Measurements from ENCODE around the gene XYLT1.

XYLT1 gene

DNA sequence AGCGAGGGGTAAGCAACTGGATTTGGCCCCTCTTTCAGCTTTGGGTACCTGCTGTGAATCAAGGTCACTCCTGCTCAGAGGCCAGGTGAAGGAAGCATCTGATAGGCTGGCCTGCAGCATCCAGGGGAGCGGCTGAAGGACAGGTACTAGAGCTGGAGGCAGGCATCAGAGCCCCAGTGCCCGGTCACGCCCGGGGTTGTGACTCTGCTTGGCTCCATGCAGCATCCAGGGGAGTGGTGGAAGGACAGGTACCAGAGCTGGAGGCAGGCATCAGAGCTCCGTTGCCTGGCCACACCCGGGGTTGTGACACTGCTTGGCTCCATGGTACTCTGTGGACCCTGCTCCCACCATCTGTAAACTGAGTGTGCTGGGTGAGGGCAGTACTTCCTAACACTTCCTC, 189.7 kb downstream of the XYLT1 start:
- no peak for DNase-seq (ENCODE audit: low spot score)

- no peak for DNase-seq (ENCODE audit: low spot score)
Observed at GRCh38 chr16:17278988-17279387, 191.8 kb downstream of the XYLT1 start.

- peak; percentile 13 for DNase-seq (ENCODE audit: low spot score)
Observed at GRCh38 chr16:17277981-17278381, 192.8 kb downstream of the XYLT1 start.

- no peak for DNase-seq (ENCODE audit: low spot score)
Observed at GRCh38 chr16:17276610-17277009, 194.2 kb downstream of the XYLT1 start.

- DNase-seq (ENCODE audit: low spot score) = no peak
Observed at GRCh38 chr16:17276010-17276530, 194.7 kb downstream of the XYLT1 start.

GRCh38 chr16:17275076-17276009, 195.4 kb downstream of the XYLT1 start:
- DNase-seq (ENCODE audit: low spot score) = peak; percentile 74

DNA sequence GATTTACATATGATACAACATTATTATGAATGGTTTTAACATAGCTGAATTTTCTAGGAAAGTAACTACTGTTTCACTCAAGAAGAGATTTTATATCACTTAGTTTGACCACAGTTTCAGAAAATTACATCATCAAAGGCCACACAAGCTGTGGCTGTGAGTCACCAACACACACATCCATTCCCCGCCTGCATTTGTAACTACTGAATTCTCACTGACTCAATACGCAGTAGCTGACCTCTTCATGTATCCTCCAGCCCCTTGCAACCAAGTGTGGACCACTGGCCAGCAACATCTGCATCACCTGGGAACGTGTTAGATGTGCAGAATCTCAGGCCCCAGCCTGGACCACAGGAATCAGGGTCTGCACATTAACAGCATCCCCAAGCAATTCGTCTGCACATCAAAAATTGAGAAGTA, 197.6 kb downstream of the XYLT1 start:
- DNase-seq (ENCODE audit: low spot score) = peak; percentile 80

DNA sequence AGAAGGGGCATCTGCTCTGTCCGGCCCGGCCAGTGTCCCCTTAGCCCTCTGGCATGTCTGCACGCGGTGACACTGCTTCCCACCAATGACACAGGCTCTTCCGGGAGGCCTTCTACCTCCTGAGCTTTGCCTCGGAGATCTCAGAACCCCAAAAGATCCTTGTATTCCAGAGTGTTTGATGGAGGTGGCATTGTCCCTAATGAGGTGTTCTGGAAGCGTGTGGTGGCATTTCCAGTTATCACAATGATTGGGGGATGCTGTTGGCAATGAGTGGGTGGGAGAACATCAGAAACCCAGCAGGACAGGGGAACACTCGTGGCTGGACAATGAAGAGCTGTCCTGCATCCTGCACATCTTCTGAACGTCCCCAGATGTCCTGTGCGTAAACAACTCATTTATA, 198.0 kb downstream of the XYLT1 start:
- no peak for DNase-seq (ENCODE audit: low spot score)

DNA sequence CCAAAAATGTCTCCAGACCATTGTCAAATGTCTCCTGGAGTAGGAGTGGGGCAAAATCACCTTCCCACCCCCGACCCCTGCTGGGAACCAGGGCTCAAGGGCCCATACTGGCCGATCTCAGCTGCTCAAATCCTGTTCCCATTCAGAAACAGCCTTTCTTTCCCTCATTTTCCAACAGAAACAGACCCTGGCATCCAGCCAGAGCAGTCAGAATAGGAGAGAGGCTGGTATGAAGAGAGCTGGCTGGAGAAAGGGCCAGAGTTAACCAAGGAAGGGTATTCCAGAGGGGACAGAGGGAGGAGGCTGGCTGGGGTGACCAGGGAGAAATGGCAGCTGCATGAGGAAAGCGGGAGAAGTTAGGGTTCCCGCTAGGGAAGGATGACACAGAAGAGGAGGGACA, 199.1 kb downstream of the XYLT1 start:
- no peak for DNase-seq (ENCODE audit: low spot score)

DNA sequence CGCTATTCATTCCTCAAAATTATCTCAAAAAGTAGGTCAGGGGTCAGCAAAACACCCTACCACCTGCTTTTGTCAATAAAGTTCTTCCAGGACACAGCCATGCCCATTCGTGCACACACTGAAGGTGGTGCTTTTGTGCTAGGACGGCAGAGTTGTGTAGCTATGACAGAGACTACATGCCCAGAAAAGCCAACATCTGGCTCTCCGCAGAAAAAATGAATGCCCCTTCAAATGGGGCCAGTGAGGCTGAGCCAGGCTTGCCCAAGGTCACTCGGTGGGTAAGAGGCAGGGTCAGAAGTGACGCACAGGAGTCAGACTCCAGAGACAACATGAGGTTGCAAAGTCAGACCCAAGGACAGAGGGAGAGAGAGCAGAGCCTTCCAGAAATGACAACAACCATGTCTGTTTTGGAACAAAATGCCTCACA, 200.1 kb downstream of the XYLT1 start:
- DNase-seq (ENCODE audit: low spot score) = no peak

DNA sequence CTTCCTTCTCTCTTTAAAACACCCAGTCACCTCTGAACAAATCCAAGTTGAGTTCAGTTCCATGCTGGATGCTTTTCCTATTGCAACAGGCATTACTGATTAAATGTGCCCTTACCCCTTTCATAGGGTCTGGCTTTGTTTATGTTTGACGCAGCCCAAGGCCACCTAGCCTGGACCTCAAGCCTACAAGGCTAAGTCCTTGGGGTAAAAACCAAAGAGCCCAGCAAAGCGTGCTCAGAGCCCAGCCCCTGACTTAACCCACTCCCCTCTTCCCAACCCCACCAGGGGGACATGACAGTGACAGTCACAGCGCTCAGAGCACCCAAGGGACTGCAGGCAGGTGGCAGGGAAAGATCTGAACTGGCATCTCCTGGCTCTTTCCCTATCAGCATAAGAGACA, 200.6 kb downstream of the XYLT1 start:
- no peak for DNase-seq (ENCODE audit: low spot score)

DNA sequence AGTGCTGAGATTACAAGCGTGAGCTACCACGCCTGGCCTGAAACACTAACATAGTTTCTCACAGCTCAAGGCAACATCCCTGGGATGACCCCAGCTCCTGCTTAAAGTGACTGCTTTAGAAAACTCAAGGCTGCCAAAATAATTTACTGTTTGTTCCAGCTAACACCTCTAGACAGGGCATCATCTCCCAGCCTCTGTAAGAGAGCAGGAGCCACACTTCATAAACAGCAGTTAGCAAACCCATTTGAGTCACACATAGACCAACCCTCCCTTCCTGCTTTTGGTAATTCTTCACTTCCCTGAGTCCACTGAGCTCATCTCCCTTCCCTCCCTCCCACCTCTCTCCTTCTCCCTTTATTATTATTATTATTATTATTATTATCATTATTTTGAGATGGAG, 201.3 kb downstream of the XYLT1 start:
- DNase-seq (ENCODE audit: low spot score) = peak; percentile 9

GRCh38 chr16:17266608-17267313, 204.0 kb downstream of the XYLT1 start:
- no peak for DNase-seq (ENCODE audit: low spot score)

- DNase-seq (ENCODE audit: low spot score) = no peak
Observed at GRCh38 chr16:17265154-17265553, 205.6 kb downstream of the XYLT1 start.

DNA sequence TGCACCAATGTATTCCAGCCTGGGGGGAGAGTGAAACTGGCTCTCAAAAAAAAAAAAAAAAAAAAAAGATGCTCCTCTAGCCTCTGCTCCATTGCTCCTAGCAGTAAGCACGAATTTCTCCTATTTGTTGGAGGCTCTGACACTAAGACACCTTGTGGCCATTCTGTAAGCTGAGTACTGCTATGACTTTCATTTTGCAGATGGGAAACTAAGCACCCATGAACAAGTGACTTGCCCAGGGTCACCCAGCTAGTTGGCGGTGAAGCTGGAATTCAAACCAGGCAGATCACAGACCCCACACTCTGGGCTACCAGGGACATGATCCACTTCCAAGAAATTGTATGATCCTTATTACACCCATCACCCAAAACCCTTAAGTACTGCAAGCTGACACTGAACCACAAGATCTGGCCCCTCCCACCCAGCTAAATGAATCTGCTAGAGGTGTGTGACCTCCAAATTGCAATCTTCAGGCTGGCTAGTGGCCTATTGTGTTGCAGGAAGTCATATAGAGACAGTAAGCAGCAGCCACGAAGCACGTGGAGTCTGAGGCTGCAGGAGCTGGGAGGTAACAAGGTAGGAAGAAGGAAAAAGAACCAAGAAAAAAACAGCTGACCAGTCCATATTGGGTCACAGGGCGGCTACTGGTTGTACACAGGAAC, 209.4 kb downstream of the XYLT1 start:
- no peak for DNase-seq (ENCODE audit: low spot score)

GRCh38 chr16:17260276-17260849, 210.4 kb downstream of the XYLT1 start:
- DNase-seq (ENCODE audit: low spot score) = no peak

GRCh38 chr16:17259751-17260270, 210.9 kb downstream of the XYLT1 start:
- DNase-seq (ENCODE audit: low spot score) = no peak

GRCh38 chr16:17258848-17259713, 211.7 kb downstream of the XYLT1 start:
- DNase-seq (ENCODE audit: low spot score) = no peak

DNA sequence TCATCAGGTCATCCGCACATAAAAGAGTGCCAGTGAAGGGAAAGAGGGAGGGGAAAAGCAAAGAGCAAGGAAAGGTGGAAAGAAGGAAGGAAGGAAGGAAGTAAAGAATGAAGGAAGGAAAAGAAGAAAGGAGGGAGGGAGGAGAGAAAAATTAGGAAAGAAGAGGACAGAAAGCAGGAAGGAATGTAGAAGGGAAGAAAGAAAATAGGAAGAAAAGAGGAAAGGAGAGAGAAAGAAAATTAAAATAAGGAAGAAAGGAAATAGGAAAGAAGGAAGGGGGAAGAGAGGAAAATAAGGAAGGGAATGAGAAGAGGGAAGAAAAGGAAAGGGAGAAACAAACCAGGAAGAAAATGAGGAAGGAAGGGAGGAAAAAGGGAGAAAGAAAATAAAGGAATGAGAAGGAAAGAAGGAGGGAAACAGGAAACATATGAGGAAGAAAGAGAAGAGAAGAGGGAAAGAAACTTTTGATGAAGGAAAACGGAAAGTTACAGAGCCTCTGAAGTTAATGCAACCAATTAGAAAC, 212.6 kb downstream of the XYLT1 start:
- DNase-seq (ENCODE audit: low spot score) = no peak

DNA sequence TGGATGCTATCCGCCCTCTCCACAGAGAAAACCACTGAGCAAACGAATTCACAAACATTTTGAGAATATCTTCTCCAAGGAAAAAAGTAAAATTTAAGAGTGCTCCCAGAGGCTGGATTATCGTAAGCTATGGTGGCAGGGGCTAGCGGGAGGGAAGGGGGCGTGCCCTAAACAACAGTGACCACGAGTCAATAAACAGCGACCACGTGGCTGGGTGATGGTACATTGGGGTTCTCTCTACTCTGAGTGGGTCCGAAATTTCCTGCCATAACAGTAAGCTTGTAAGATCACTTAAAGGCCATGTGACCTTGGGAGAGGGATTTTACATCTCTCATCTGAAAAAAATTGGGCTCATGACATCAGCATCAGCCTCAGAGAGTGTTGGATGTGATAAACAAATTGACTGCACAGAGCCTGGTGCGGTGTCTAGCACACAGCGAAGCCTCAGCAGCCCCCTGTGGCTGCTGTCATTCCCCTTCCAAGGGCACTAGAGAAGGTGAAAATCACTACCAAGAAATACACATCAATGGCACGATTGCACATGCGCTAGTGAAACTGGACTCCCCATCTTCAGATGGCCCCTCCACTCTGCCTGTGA, 213.2 kb downstream of the XYLT1 start:
- DNase-seq (ENCODE audit: low spot score) = no peak

Measured in kidney tubule cell (primary cell).